Measurements from ENCODE around the gene PPP3CA. TPM values are rescaled to one million over a fixed set of nuclear protein-coding genes. Genes with fewer than 3 reads are reported as not detected.

PPP3CA gene
- total RNA-seq, 1 experiment from 2014 or later = 133 TPM

GRCh38 chr4:101264512-101264911 is 82.8 kb downstream of the PPP3CA start (continued):
- TF ChIP-seq SRF (IDR thresholded peaks at IDR 0.05; ENCODE audit: low read depth) = no peak
- no peak for TF ChIP-seq EGR1 (IDR thresholded peaks at IDR 0.05; ENCODE audit: low read depth)

- Histone ChIP-seq H4K20me1 (ENCODE audit: insufficient read depth) (no peaks in the 10 kb centered on the region), H3K79me2 (ENCODE audit: insufficient read depth, low read length) (peaks cover 98% of the 10 kb centered on the region), H3K4me1 (ENCODE audit: control insufficient read depth in 1 of 2, insufficient read depth in 2 of 2, low read length in 2 of 2) (peaks cover 4 to 12% of the 10 kb centered on the region in 2 experiments; a peak in 3 of 4 replicates), H3K27me3 (ENCODE audit: insufficient read depth, low read length) (no peaks in the 10 kb centered on the region), H3K4me2 (ENCODE audit: low read length) (no peak overlapping the region), H3K4me3 (replicated peaks in 1 of 2; ENCODE audit: low read depth in 1 of 2, low read length in 2 of 2) (no peak overlapping the region), H3K9me3 (ENCODE audit: control insufficient read depth in 1 of 2, insufficient read depth in 1 of 2, low read depth in 1 of 2, low read length in 2 of 2) (no peaks in the 10 kb centered on the region), H3K27ac (ENCODE audit: low read depth, low read length) (no peak overlapping the region), H2AFZ (ENCODE audit: low read depth, low read length, poor library complexity, severe bottlenecking) (no peak overlapping the region), H3K36me3 (ENCODE audit: control insufficient read depth in 1 of 2, insufficient read depth in 2 of 2, low read length in 2 of 2) (no peaks in the 10 kb centered on the region), H3K9ac (ENCODE audit: low read length) (no peak overlapping the region), H3K9me2 (ENCODE audit: insufficient read depth) (no peaks in the 10 kb centered on the region)
- intact Hi-C loops (cut with micrococcal nuclease) = no loop called here
- DNase-seq (ENCODE audit: low read depth, low spot score) (no peak), ATAC-seq (no peak)
- no peak for TF ChIP-seq POLR2AphosphoS5 (IDR thresholded peaks at IDR 0.05; ENCODE audit: low read depth, low read length)
- TF ChIP-seq EZH2phosphoT487 (IDR thresholded peaks at IDR 0.05; ENCODE audit: borderline replicate concordance) = no peak
- no peak for TF ChIP-seq CTCF (IDR thresholded peaks at IDR 0.05 in 2 of 3, conservative IDR thresholded peaks at IDR 0.05 in 1 of 3; ENCODE audit: borderline replicate concordance in 1 of 3, insufficient read depth in 1 of 3, low read depth in 2 of 3, low read length in 2 of 3)
- TF ChIP-seq EGR1 (IDR thresholded peaks at IDR 0.05; ENCODE audit: low read depth) = no peak
- no peak for TF ChIP-seq POLR2A (IDR thresholded peaks at IDR 0.05; ENCODE audit: borderline replicate concordance, extremely low read depth, insufficient read depth, insufficient read length)
- no peak for TF ChIP-seq CBX3 (IDR thresholded peaks at IDR 0.05; ENCODE audit: low read depth)
- TF ChIP-seq SRF (IDR thresholded peaks at IDR 0.05; ENCODE audit: low read depth) = no peak
- no peak for TF ChIP-seq REST (IDR thresholded peaks at IDR 0.05; ENCODE audit: low read depth)
- no peak for TF ChIP-seq ZBTB33 (IDR thresholded peaks at IDR 0.05; ENCODE audit: extremely low read depth, insufficient replicate concordance, low read length)
- no peak for TF ChIP-seq ELF1 (IDR thresholded peaks at IDR 0.05; ENCODE audit: borderline replicate concordance, low read depth)
- no peak for TF ChIP-seq MAX (IDR thresholded peaks at IDR 0.05)
- no peak for TF ChIP-seq JUND (IDR thresholded peaks at IDR 0.05)
- no peak for TF ChIP-seq ZNF274 (IDR thresholded peaks at IDR 0.05; ENCODE audit: low read depth, low read length)
- TF ChIP-seq SP1 (IDR thresholded peaks at IDR 0.05; ENCODE audit: low read depth) = no peak
- no peak for TF ChIP-seq ZFX (IDR thresholded peaks at IDR 0.05)
- TF ChIP-seq ATF3 (IDR thresholded peaks at IDR 0.05) = no peak
- TF ChIP-seq YY1 (IDR thresholded peaks at IDR 0.05; ENCODE audit: extremely low read depth, insufficient replicate concordance, low read depth, low read length) = no peak
- TF ChIP-seq CEBPB (IDR thresholded peaks at IDR 0.05; ENCODE audit: low read depth) = no peak
- TF ChIP-seq RAD21 (IDR thresholded peaks at IDR 0.05; ENCODE audit: low read depth) = no peak
- ChIA-PET RAD21 (ENCODE audit: low non-redundant PET in 1 of 2, low total read pairs in 2 of 2, uncharacterized antibody in 2 of 2, unreplicated experiment in 2 of 2) (no interaction called here), POLR2A (no interaction called here), CTCF (no interaction called here)
- no TSS peak for BruUV-seq (replicated peaks)
Observed at GRCh38 chr4:101262683-101263082, 84.6 kb downstream of the PPP3CA start.

All from HCT116 (cell line).